Measurements from ENCODE around the gene GXYLT1.
A peak's percentile ranks its signal among the peaks of the same experiment; 100 is the strongest.

GXYLT1 gene

GRCh38 chr12:42172441-42173210, 28.0 kb upstream of the GXYLT1 start:
- in situ Hi-C loops (cut with HindIII; ENCODE audit: low pct_unique_long_range_greater_than_20kb, low sequenced_read_pairs), result no loop called here
- no peak for TF ChIP-seq JUND (IDR thresholded peaks at IDR 0.05; ENCODE audit: low read depth)
- no peak for DNase-seq (ENCODE audit: low read depth in 1 of 2, low spot score in 1 of 2)

GRCh38 chr12:42167711-42168110, 23.0 kb upstream of the GXYLT1 start:
- DNase-seq (ENCODE audit: low read depth in 1 of 2, low spot score in 1 of 2), result no peak
- in situ Hi-C loops (cut with HindIII; ENCODE audit: low pct_unique_long_range_greater_than_20kb, low sequenced_read_pairs), result no loop called here
- TF ChIP-seq JUND (IDR thresholded peaks at IDR 0.05; ENCODE audit: low read depth), result no peak

GRCh38 chr12:42166501-42166900, 21.8 kb upstream of the GXYLT1 start:
- TF ChIP-seq JUND (IDR thresholded peaks at IDR 0.05; ENCODE audit: low read depth), result no peak
- in situ Hi-C loops (cut with HindIII; ENCODE audit: low pct_unique_long_range_greater_than_20kb, low sequenced_read_pairs), result no loop called here
- DNase-seq (ENCODE audit: low read depth in 1 of 2, low spot score in 1 of 2), result no peak

GRCh38 chr12:42163913-42164312, 19.2 kb upstream of the GXYLT1 start:
- TF ChIP-seq JUND (IDR thresholded peaks at IDR 0.05; ENCODE audit: low read depth), result no peak
- in situ Hi-C loops (cut with HindIII; ENCODE audit: low pct_unique_long_range_greater_than_20kb, low sequenced_read_pairs), result no loop called here
- DNase-seq (ENCODE audit: low read depth in 1 of 2, low spot score in 1 of 2), result no peak

GRCh38 chr12:42162965-42163364, 18.3 kb upstream of the GXYLT1 start:
- TF ChIP-seq JUND (IDR thresholded peaks at IDR 0.05; ENCODE audit: low read depth), result no peak
- in situ Hi-C loops (cut with HindIII; ENCODE audit: low pct_unique_long_range_greater_than_20kb, low sequenced_read_pairs), result no loop called here
- no peak for DNase-seq (ENCODE audit: low read depth in 1 of 2, low spot score in 1 of 2)

- TF ChIP-seq JUND (IDR thresholded peaks at IDR 0.05; ENCODE audit: low read depth), result no peak
- DNase-seq (ENCODE audit: low read depth in 1 of 2, low spot score in 1 of 2), result no peak
- in situ Hi-C loops (cut with HindIII; ENCODE audit: low pct_unique_long_range_greater_than_20kb, low sequenced_read_pairs), result no loop called here
These were observed 17.5 kb upstream of the GXYLT1 start for GRCh38 chr12:42162193-42162592.

- in situ Hi-C loops (cut with HindIII; ENCODE audit: low pct_unique_long_range_greater_than_20kb, low sequenced_read_pairs), result no loop called here
- no peak for DNase-seq (ENCODE audit: low read depth in 1 of 2, low spot score in 1 of 2)
- no peak for TF ChIP-seq JUND (IDR thresholded peaks at IDR 0.05; ENCODE audit: low read depth)
These were observed 16.9 kb upstream of the GXYLT1 start for GRCh38 chr12:42161529-42161928.

- DNase-seq (ENCODE audit: low read depth in 1 of 2, low spot score in 1 of 2), result no peak
- no peak for TF ChIP-seq JUND (IDR thresholded peaks at IDR 0.05; ENCODE audit: low read depth)
- in situ Hi-C loops (cut with HindIII; ENCODE audit: low pct_unique_long_range_greater_than_20kb, low sequenced_read_pairs), result no loop called here
These were observed 11.6 kb upstream of the GXYLT1 start for GRCh38 chr12:42156232-42156631.

GRCh38 chr12:42145552-42146215, 1.0 kb upstream of the GXYLT1 start:
- in situ Hi-C loops (cut with HindIII; ENCODE audit: low pct_unique_long_range_greater_than_20kb, low sequenced_read_pairs), result no loop called here
- DNase-seq (ENCODE audit: low read depth in 1 of 2, low spot score in 1 of 2), result peak in 1 of 2 experiments; percentile 28
- no peak for TF ChIP-seq JUND (IDR thresholded peaks at IDR 0.05; ENCODE audit: low read depth)

- in situ Hi-C loops (cut with HindIII; ENCODE audit: low pct_unique_long_range_greater_than_20kb, low sequenced_read_pairs), result no loop called here
- no peak for DNase-seq (ENCODE audit: low read depth in 1 of 2, low spot score in 1 of 2)
These were observed 499 bp upstream of the GXYLT1 start for GRCh38 chr12:42145197-42145549.

GRCh38 chr12:42144158-42144407, 591 bp downstream of the GXYLT1 start:
- DNase-seq (ENCODE audit: low read depth in 1 of 2, low spot score in 1 of 2), result no peak
- in situ Hi-C loops (cut with HindIII; ENCODE audit: low pct_unique_long_range_greater_than_20kb, low sequenced_read_pairs), result no loop called here
- TF ChIP-seq JUND (IDR thresholded peaks at IDR 0.05; ENCODE audit: low read depth), result no peak

More at GRCh38 chr12:42145197-42145549, 499 bp upstream of the GXYLT1 start:
- TF ChIP-seq JUND (IDR thresholded peaks at IDR 0.05; ENCODE audit: low read depth), result no peak

- peak in 1 of 2 experiments; percentile 44 for DNase-seq (ENCODE audit: low read depth in 1 of 2, low spot score in 1 of 2)
- no peak for TF ChIP-seq JUND (IDR thresholded peaks at IDR 0.05; ENCODE audit: low read depth)
- in situ Hi-C loops (cut with HindIII; ENCODE audit: low pct_unique_long_range_greater_than_20kb, low sequenced_read_pairs), result no loop called here
These were observed 1.1 kb downstream of the GXYLT1 start for GRCh38 chr12:42143452-42144157.

- TF ChIP-seq JUND (IDR thresholded peaks at IDR 0.05; ENCODE audit: low read depth), result no peak
- in situ Hi-C loops (cut with HindIII; ENCODE audit: low pct_unique_long_range_greater_than_20kb, low sequenced_read_pairs), result no loop called here
- no peak for DNase-seq (ENCODE audit: low read depth in 1 of 2, low spot score in 1 of 2)
These were observed 2.6 kb downstream of the GXYLT1 start for GRCh38 chr12:42141981-42142606.
